Brain microvascular endothelial cell (primary cell): Measurements from ENCODE around the gene PRL.

Experiments
- DNase-seq: peaks from one replicate; pipeline ENCODE4 v3.0.0-alpha.2; 2020
- H3K27ac ChIP-seq: fragments of 250-450 bp; sonication (Bioruptor Pico); 2 replicates; pipeline ENCODE4 v1.5.1; 2020; ENCODE audit warnings: mild to moderate bottlenecking, moderate library complexity
- H3K27me3 ChIP-seq: fragments of 250-450 bp; sonication (Bioruptor Pico); replicated peaks from 2 replicates; pipeline ENCODE4 v1.5.1; 2020; ENCODE audit warnings: mild to moderate bottlenecking
- H3K36me3 ChIP-seq: fragments of 250-450 bp; sonication (Bioruptor Pico); replicated peaks from 2 replicates; pipeline ENCODE4 v1.5.1; 2020; ENCODE audit warnings: mild to moderate bottlenecking
- H3K4me3 ChIP-seq: 2 replicates; pipeline ENCODE4 v1.5.1; 2011; ENCODE audit warnings: low read depth, mild to moderate bottlenecking, control low read depth, low read length, moderate library complexity
- in situ Hi-C: cut with HindIII; loops from 2 replicates; pipeline ENCODE4 v1.10.0; 2017; ENCODE audit warnings: low sequenced_read_pairs, low pct_ligation_motif_present
- TF ChIP-seq, protein P1 (sequence below): IDR thresholded peaks from 2 replicates; pipeline ENCODE4 v1.5.1; 2011; ENCODE audit warnings: low read depth, mild to moderate bottlenecking, moderate library complexity, low read length, control low read depth, inconsistent platforms; ENCODE audit errors: missing control alignments

The PRL gene

DNA sequence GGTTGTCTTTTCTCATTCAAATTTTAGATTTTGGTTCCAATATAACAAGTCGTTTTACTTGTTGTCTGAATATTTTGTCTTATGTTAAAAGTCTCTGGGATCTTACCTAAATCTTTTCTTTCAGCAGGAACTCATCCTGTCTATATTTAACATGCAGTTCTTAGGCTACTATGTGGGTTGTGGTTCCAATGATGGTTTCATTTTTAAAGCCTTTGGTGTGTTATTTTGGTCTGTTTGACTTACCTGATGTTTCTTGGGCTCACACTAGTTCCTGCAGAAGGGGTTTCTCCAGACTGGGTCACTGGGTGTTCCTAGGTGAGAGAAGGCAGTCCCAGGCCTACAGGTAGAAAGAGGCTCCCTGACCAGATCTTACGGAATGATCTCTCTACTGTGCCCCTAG, 17.4 kb downstream of the PRL start:
- Histone ChIP-seq H3K27me3 (no peaks in the 10 kb centered on the region), H3K36me3 (no peaks in the 10 kb centered on the region), H3K27ac (no peak overlapping the region), H3K4me3 (no peak overlapping the region)
- in situ Hi-C loops: no loop called here
- TF ChIP-seq, protein P1, sequence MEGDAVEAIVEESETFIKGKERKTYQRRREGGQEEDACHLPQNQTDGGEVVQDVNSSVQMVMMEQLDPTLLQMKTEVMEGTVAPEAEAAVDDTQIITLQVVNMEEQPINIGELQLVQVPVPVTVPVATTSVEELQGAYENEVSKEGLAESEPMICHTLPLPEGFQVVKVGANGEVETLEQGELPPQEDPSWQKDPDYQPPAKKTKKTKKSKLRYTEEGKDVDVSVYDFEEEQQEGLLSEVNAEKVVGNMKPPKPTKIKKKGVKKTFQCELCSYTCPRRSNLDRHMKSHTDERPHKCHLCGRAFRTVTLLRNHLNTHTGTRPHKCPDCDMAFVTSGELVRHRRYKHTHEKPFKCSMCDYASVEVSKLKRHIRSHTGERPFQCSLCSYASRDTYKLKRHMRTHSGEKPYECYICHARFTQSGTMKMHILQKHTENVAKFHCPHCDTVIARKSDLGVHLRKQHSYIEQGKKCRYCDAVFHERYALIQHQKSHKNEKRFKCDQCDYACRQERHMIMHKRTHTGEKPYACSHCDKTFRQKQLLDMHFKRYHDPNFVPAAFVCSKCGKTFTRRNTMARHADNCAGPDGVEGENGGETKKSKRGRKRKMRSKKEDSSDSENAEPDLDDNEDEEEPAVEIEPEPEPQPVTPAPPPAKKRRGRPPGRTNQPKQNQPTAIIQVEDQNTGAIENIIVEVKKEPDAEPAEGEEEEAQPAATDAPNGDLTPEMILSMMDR: no peak
- no peak for DNase-seq

- Histone ChIP-seq H3K36me3 (no peaks in the 10 kb centered on the region), H3K4me3 (no peak overlapping the region), H3K27ac (no peak overlapping the region), H3K27me3 (no peaks in the 10 kb centered on the region)
- DNase-seq: peak; percentile 11
- TF ChIP-seq, protein P1: no peak
- in situ Hi-C loops: no loop called here
These were observed 25.8 kb downstream of the PRL start for GRCh38 chr6:22271081-22271480.

- Histone ChIP-seq H3K4me3 (no peak overlapping the region), H3K27me3 (no peaks in the 10 kb centered on the region), H3K36me3 (no peaks in the 10 kb centered on the region), H3K27ac (no peak overlapping the region)
- TF ChIP-seq, protein P1: no peak
- no peak for DNase-seq
- in situ Hi-C loops: no loop called here
These were observed 33.1 kb downstream of the PRL start for GRCh38 chr6:22263748-22264147.

DNA sequence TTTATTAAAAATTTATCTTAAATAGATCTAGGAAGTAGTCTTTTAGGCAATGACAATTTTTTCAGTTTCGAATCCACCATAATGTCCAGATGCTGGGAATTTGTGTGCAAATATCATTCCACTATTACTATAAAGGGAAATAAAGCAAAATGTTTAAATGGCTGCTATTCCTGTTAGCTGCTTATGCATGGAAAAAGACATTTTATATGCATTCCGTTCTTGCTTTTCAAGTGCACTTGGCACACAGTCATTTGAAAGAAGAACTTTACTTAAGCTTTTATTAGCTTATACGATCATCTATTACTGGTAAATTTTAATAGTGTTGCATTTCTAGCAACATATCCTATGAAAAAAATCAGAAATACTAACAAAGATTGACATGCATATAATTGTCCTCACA, 42.0 kb downstream of the PRL start:
- TF ChIP-seq, protein P1: no peak
- no peaks in the 10 kb centered on the region for H3K27me3 ChIP-seq
- no peaks in the 10 kb centered on the region for H3K36me3 ChIP-seq
- no peak overlapping the region for H3K27ac ChIP-seq
- no peak overlapping the region for H3K4me3 ChIP-seq
- no peak for DNase-seq
- in situ Hi-C loops: no loop called here

- Histone ChIP-seq H3K36me3 (no peaks in the 10 kb centered on the region), H3K27ac (no peak overlapping the region), H3K27me3 (no peaks in the 10 kb centered on the region), H3K4me3 (no peak overlapping the region)
- in situ Hi-C loops: no loop called here
- TF ChIP-seq, protein P1: no peak
- DNase-seq: no peak
These were observed 42.7 kb downstream of the PRL start for GRCh38 chr6:22253955-22254655.

GRCh38 chr6:22251348-22251747, 45.5 kb downstream of the PRL start:
- in situ Hi-C loops: no loop called here
- Histone ChIP-seq H3K36me3 (no peaks in the 10 kb centered on the region), H3K27ac (peak overlapping the region; percentile 49), H3K4me3 (no peak overlapping the region), H3K27me3 (no peaks in the 10 kb centered on the region)
- TF ChIP-seq, protein P1: no peak
- DNase-seq: no peak
